HG02852 (cell line): ENCODE results near the gene NKG7.
A peak's percentile ranks its signal among the peaks of the same experiment; 100 is the strongest.

Experiments used
- ATAC-seq: cut with Tn5 transposase; IDR thresholded peaks from one replicate; pipeline ENCODE4 v1.9.1; 2021; ENCODE audit warnings: mild to moderate bottlenecking, moderate library complexity; ENCODE audit not compliant: unreplicated experiment

Gene NKG7

DNA sequence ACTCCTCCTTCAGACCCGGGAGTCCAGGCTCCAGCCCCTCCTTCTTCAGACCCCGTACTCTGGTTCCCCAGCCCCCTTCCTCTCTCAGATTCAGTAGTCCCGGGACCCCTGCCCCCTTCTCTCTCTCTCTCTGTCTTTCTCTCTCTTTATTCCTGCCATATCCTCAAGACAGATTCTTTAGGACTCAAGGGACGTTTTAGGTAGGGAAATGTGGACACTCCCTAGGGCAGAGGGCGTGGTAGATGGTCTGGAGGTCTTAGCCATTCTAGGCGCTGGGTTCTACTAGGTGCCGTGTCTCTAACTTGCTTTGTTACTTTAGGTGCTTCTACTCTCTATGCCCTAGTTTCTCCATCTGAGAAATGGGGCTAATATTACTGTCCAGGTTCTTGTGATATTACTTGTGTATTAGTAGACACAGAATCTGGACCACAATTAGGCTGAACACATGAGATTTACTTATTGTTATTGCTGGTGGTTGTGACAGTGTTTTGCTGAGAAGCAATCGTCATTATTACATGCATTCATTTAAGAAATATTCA lies 18.7 kb upstream of the NKG7 start:
- no peak for ATAC-seq

- ATAC-seq = no peak
These were observed 16.7 kb upstream of the NKG7 start for GRCh38 chr19:51389143-51389542.

GRCh38 chr19:51387924-51388389 lies 15.5 kb upstream of the NKG7 start, which contains the start of gene LIM2:
Gene LIM2, minus strand, starts transcription at chr19:51387974. Its CDS starts 531 bp downstream, at chr19:51387443.
- no peak for ATAC-seq

DNA sequence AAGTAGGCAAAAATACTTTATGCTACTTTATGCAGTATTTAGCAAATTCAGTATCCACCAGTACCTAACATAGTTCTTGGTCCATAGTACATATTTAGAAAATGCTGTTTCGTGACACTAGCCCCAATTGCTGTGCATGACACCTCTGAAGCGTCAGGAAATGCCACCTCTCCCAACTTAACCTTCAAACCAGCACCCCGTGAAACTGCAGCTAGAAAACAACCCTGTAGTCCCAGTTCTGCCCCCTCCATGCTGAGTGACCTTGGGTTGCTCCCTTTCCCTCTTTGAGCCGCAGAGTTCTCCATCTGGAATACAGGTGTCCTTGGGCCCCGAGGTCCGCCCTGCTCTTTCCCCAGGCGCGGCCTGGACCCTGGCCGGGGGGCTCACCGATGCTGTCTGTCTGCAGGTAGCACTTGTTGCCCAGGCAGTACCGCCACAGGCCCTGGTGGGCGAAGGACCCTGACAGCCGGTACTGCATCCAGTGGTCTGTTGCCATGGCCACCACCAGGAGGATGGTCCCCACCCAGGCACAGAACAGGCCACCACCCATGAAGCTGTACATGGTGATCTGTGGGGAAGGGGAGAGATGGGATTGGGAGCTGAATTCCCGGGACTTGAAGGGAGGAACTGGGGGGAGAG lies 14.5 kb upstream of the NKG7 start:
- no peak for ATAC-seq

- no peak for ATAC-seq
These were observed 9.6 kb upstream of the NKG7 start for GRCh38 chr19:51382004-51382403.

GRCh38 chr19:51380379-51380778 lies 7.9 kb upstream of the NKG7 start:
- no peak for ATAC-seq

DNA sequence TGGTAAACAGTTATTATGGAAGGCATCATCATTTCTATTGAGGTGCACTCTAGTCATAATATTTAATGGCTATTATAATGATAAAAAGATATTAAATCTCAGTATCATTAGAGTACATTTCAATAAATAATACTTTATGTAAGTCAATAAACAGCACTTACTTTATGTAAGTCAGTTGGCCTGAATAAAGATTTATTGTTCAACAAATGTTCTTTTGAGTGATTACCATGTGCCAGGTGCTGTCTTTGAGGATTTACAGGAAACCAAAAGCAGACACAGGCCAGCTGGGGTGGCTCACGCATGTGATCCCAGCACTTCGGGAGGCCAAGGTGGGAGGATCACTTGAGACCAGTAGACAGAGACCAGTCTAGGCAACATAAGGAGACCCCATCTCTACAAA lies 5.0 kb upstream of the NKG7 start:
- no peak for ATAC-seq

DNA sequence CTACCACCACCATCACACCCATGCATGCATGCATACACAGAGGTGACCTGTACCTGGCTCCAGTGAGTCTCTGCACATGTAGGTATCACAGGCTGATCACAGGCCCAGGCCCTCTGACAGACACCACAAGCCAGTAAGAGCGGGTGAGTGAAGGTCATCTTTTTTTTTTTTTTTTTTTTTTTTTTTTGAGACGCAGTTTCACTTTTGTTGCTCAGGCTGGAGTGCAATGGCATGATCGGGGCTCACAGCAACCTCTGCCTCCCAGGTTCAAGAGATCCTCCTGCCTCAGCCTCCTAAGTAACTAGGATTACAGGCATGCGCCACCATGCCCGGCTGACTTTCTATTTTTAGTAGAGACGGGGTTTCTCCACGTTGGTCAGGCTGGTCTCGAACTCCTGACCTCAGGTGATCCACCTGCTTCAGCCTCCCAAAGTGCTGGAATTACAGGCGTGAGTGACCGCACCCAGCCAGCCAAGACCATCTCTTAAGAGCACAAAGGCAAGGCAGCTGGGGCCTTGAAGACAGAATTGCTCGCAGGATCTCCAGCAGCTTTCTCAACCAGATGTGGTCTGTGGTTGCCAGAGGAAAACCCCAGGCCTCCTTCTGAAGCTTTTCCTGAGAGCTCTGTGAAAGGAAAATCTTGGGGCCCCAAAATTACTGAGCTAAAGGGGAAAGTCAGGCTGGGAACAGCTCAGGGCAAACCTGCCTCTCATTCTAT lies 3.2 kb upstream of the NKG7 start:
- no peak for ATAC-seq

GRCh38 chr19:51372021-51372648 lies 319 bp downstream of the NKG7 start:
- no peak for ATAC-seq

DNA sequence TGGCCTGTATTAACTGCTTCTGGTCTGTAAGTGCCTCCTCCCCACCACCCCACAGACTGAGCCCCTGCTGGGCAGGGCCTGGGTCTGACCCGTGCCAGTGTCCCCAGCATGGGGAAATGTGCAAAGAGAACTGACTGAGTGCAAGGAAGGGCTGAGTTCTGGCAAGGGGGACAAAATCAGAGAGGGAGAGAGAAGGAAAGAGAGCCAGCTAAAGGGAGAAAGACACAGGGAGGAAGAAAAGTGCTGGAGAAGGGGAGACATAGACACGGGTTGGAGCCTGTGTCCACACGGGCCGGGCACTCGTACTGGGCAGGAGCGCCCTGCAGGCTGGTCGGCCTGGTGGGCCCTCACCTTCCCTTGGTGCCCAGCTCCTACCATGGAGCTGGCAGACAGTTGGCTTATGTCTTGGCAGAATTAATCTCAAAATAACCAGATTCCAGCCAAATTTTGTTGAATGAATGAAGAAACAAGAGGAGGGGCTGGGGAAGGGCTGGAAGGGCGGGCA lies 1.2 kb downstream of the NKG7 start:
- no peak for ATAC-seq

DNA sequence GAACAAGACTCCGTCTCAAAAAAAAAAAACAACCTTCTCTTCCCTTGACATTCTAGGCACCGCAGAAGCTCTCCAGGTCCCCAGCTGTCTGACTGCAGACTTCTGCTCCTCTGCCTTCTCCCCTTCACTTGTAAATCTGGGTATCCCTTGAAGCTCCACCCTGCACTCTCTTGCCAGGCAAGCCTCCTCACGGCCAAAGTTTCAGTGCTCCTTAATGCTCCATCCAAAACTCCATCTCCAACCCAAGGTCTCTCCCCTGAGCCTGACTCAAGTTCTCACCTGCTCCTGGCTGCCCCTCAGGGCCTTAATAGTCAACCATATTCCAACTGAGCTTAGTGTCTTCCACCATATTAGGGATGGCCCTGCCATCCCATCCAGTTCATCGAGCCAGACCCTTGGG lies 2.2 kb downstream of the NKG7 start:
- no peak for ATAC-seq

GRCh38 chr19:51368366-51369282 lies 3.8 kb downstream of the NKG7 start, which contains the start of gene CLDND2:
Gene CLDND2, minus strand, starts transcription at chr19:51369003. Its CDS starts 426 bp downstream, at chr19:51368577.
- ATAC-seq = no peak

DNA sequence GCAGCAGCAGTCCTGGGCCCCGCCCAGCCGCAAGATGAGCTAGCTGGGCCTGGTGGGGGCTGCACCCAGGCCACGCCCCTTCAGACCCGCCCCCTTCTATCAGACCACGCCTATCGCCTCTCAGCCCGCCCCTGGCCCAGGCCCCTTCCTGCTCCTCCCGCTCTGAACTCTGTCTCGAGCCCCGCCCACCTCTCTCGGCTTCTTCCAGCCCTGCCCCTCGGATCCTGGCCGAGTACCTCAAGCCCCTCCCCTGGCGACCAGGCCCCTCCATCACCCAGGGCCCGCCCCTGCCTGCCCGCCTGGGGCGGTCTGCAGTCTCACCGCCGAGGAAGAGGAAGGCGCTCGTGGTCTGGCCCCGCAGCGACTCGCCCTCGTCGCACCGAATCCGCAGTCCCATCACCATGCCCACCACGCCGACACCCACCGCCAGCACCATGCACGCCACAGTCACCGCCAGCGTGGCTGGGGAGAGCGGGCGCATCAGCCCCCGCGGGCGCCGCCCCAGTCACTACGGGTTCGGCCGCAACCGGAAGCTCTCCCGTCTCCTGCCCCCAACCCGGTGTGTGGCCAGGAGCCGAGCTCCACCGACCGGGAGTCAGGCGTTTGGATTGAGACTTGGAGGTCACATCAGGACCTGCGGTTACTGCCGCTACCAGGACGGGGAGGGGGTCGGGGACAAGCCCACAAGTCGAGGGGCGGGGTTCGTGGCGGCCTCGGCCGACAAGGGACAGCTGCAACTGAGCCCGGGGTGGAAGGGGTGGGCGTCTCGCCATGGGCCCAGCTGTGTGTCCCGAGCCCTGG lies 4.7 kb downstream of the NKG7 start:
- peak; percentile 68 for ATAC-seq

DNA sequence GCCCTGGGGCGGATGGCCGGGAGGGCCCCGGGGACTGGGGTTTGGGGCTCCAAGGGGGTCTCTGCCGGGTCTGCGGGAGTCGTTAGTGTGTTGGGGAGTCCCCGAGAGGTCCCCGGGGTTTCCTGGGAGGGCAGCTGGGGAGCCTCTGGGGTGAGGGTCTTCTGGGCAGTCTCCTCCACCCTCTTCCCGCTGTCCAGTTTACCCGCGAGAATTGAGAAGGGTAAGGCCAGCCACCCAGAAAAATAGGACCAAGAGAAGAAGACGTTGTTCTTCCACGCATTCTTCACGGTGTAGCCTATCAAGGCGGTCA lies 5.2 kb downstream of the NKG7 start:
- ATAC-seq = peak; percentile 12

DNA sequence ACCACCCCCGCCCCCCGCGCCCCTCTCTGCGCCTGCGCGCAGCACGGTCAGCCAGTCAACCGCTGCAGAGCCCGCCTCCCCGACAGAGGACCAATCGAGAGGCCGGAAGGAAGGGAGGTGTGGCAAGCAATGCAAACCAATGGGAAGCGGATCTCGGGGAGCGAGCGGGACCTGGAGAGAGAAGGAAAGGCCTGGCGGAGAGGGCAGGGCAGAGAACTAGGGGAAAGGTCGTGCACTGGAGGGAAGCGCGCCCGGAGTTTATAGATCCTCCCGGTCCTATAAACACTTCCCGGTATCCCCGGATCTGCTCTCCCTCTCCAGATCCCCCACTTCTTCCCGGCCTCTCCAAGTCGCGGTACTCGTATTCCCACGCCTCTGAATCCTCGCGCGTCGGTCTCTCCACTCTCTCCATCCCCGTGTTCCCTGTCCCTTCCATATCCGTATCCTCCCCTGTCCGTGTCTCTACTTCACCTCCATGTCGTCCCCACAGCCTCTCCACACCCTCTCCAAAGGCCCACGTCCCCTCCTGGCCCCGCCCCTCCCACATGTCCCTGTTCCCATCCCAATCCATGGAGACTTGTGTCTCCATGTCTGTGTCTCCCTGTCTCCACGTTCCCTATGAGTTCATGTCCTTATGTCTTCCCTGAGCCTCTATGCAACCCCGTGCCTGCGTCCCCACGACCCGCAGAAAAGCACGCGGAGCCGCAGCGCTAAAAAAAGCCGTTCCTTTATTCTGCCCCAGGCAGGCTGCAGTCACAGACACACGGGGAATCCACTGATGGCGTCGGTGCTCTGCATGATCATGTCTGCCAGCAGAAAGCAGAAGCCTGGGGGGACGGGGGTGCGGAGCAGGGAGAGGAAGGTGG lies 5.8 kb downstream of the NKG7 start:
- no peak for ATAC-seq

GRCh38 chr19:51365965-51366388 lies 6.5 kb downstream of the NKG7 start, which contains the start of gene ETFB:
Gene ETFB, minus strand, starts transcription at chr19:51366388. Its CDS starts 62 bp downstream, at chr19:51366326.
- no peak for ATAC-seq

DNA sequence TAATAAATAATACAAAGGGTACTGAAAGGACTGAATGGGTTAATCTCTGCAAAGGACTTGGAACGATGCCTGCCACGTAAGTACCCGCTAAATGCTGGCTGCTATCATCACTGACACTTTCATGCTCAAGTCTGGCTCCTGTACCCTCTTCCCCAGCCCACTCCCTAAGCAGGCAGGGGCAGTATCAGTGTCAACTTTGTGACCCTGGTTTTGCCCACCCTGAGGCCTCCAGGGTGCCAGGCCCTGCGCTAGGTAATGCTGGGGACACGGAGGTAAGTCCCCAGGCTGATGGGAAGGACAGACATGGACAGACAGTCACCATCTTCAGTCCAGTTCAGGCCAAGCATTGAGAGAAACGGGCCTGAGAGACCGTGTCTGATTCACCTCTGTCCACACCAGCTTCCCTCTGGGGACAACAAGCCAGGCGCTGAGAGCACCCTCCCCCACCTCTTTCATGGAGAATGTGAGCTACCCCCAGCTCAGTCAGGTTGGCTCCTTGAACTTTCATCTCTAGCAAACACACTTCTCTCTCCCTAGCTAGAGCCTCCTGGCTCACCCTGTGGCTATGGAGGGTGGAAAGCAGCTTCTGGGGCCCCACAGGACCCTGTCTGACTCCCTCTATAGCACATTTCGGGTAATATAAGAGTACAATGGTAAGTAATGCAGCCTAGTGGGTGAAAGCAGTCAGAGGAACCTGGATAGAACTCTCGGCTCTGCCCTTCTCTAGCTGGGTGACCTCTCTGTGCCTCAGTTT lies 7.1 kb downstream of the NKG7 start:
- no peak for ATAC-seq
